Activated CD8-positive, alpha-beta memory T cell treated with anti-CD3 and anti-CD28 coated beads, Interleukin-2, amount 10 ng/mL, durations not matched to agents 7 days and 5 days (primary cell): Measurements from ENCODE around the gene NPPB. TPM values are rescaled to one million over a fixed set of nuclear protein-coding genes. Genes with fewer than 3 reads are reported as not detected.

Source experiments
- ATAC-seq: fragments of 150-1000 bp; cut with Tn5 transposase; one replicate; pipeline ENCODE4 v1.10.0; 2021; ENCODE audit warnings: moderate library complexity
- CTCF ChIA-PET: fragments of 350-600 bp; sonication (Branson Sonifier 250); formaldehyde crosslinking; loops from one replicate; lab custom pipeline; 2021; ENCODE audit warnings: antibody characterized with exemption; lab: Charles Lee
- DNase-seq: peaks from one replicate; pipeline ENCODE4 v3.0.0-alpha.2; 2020
- H3K27ac Mint-ChIP-seq: one replicate; pipeline ENCODE4 v1.8.0; 2021; ENCODE audit warnings: mild to moderate bottlenecking, mixed read lengths
- H3K27me3 Mint-ChIP-seq: one replicate; pipeline ENCODE4 v1.8.0; 2021; ENCODE audit warnings: mixed read lengths
- H3K36me3 Mint-ChIP-seq: one replicate; pipeline ENCODE4 v1.8.0; 2021; ENCODE audit warnings: mild to moderate bottlenecking, mixed read lengths
- H3K4me1 Mint-ChIP-seq: one replicate; pipeline ENCODE4 v1.8.0; 2021; ENCODE audit warnings: mixed read lengths
- H3K4me3 Mint-ChIP-seq: one replicate; pipeline ENCODE4 v1.8.0; 2021; ENCODE audit warnings: mild to moderate bottlenecking, moderate library complexity, mixed read lengths
- H3K9me3 Mint-ChIP-seq: one replicate; pipeline ENCODE4 v1.8.0; 2022; ENCODE audit warnings: low read depth, mixed read lengths
- total RNA-seq, 2 experiments: library from RNA; stranded (reverse); gene quantifications; one replicate each; pipeline ENCODE4 v1.2.3, GENCODE V29; 2021

The NPPB gene
- total RNA-seq, 2 experiments from 2014 or later = not detected

GRCh38 chr1:11831945-11832725, 26.6 kb downstream of the NPPB start:
- H3K4me1 Mint-ChIP-seq = no peaks in the 10 kb centered on the region
- no peaks in the 10 kb centered on the region for H3K9me3 Mint-ChIP-seq
- peaks cover 8% of the 10 kb centered on the region for H3K36me3 Mint-ChIP-seq
- no peak overlapping the region for H3K4me3 Mint-ChIP-seq
- ATAC-seq (no peak), DNase-seq (no peak)
- H3K27ac Mint-ChIP-seq = no peak overlapping the region
- no peaks in the 10 kb centered on the region for H3K27me3 Mint-ChIP-seq
- CTCF ChIA-PET = interaction anchor here (0.7 kb wide), 1 partner anchor 9 kb away, joined by 3 read pairs; no protein-coding TSS in a partner anchor

- no peak overlapping the region for H3K27ac Mint-ChIP-seq
- no peaks in the 10 kb centered on the region for H3K9me3 Mint-ChIP-seq
- H3K4me1 Mint-ChIP-seq = no peaks in the 10 kb centered on the region
- DNase-seq (no peak), ATAC-seq (no peak)
- H3K36me3 Mint-ChIP-seq = peaks cover 6% of the 10 kb centered on the region
- no peaks in the 10 kb centered on the region for H3K27me3 Mint-ChIP-seq
- no peak overlapping the region for H3K4me3 Mint-ChIP-seq
- CTCF ChIA-PET = interaction anchor here (1.1 kb wide), 1 partner anchor 791 kb away, joined by 3 read pairs; no protein-coding TSS in a partner anchor
Observed at GRCh38 chr1:11828511-11828910, 30.2 kb downstream of the NPPB start.

- Mint-ChIP-seq H3K27me3 (no peaks in the 10 kb centered on the region), H3K36me3 (peaks cover 6% of the 10 kb centered on the region), H3K9me3 (no peaks in the 10 kb centered on the region), H3K4me1 (no peaks in the 10 kb centered on the region), H3K4me3 (no peak overlapping the region), H3K27ac (no peak overlapping the region)
- ATAC-seq (no peak), DNase-seq (no peak)
- CTCF ChIA-PET = interaction anchor here (1.4 kb wide), 1 partner anchor 11 kb away, joined by 4 read pairs; no protein-coding TSS in a partner anchor
Observed at GRCh38 chr1:11826946-11827345, 31.8 kb downstream of the NPPB start.

GRCh38 chr1:11825131-11825530, 33.6 kb downstream of the NPPB start:
- Mint-ChIP-seq H3K4me3 (no peak overlapping the region), H3K27ac (no peak overlapping the region), H3K9me3 (no peaks in the 10 kb centered on the region), H3K4me1 (no peaks in the 10 kb centered on the region), H3K36me3 (peaks cover 8% of the 10 kb centered on the region), H3K27me3 (no peaks in the 10 kb centered on the region)
- CTCF ChIA-PET = no interaction called here
- ATAC-seq (no peak), DNase-seq (no peak)

GRCh38 chr1:11823366-11824137, 35.2 kb downstream of the NPPB start:
- Mint-ChIP-seq H3K27ac (no peak overlapping the region), H3K4me1 (no peaks in the 10 kb centered on the region), H3K36me3 (peaks cover 3% of the 10 kb centered on the region), H3K9me3 (no peaks in the 10 kb centered on the region), H3K27me3 (no peaks in the 10 kb centered on the region), H3K4me3 (no peak overlapping the region)
- CTCF ChIA-PET = interaction anchor here (1.0 kb wide), 1 partner anchor 8 kb away, joined by 3 read pairs; no protein-coding TSS in a partner anchor
- DNase-seq = no peak
- ATAC-seq = no peak

GRCh38 chr1:11822091-11822490, 36.7 kb downstream of the NPPB start:
- Mint-ChIP-seq H3K27me3 (no peaks in the 10 kb centered on the region), H3K36me3 (peaks cover 8% of the 10 kb centered on the region), H3K9me3 (no peaks in the 10 kb centered on the region), H3K4me3 (no peak overlapping the region), H3K4me1 (no peaks in the 10 kb centered on the region), H3K27ac (no peak overlapping the region)
- ATAC-seq = no peak
- DNase-seq = no peak
- CTCF ChIA-PET = no interaction called here

- Mint-ChIP-seq H3K27me3 (no peaks in the 10 kb centered on the region), H3K9me3 (no peaks in the 10 kb centered on the region), H3K4me1 (no peaks in the 10 kb centered on the region), H3K36me3 (peaks cover 21% of the 10 kb centered on the region), H3K27ac (no peak overlapping the region), H3K4me3 (no peak overlapping the region)
- DNase-seq (no peak), ATAC-seq (no peak)
- CTCF ChIA-PET = no interaction called here
Observed at GRCh38 chr1:11817192-11817591, 41.6 kb downstream of the NPPB start.

GRCh38 chr1:11813021-11813420, 45.7 kb downstream of the NPPB start:
- Mint-ChIP-seq H3K4me3 (no peak overlapping the region), H3K9me3 (no peaks in the 10 kb centered on the region), H3K27me3 (no peaks in the 10 kb centered on the region), H3K27ac (no peak overlapping the region), H3K36me3 (peaks cover 30% of the 10 kb centered on the region), H3K4me1 (peaks cover 9% of the 10 kb centered on the region)
- no peak for DNase-seq
- no peak for ATAC-seq
- CTCF ChIA-PET = no interaction called here

Other genes starting within 250 kb of the NPPB start
- 1 to 10 TPM; 1.8 to 4.6 TPM for gene FBXO2, start 204.5 kb downstream of the NPPB start, total RNA-seq
- 10 to 100 TPM; 28.6 to 39.9 TPM for gene FBXO44, start 204.1 kb downstream of the NPPB start, total RNA-seq
- gene FBXO6, start 194.7 kb downstream of the NPPB start, total RNA-seq = 10 to 100 TPM; 36.2 to 40.3 TPM
- 10 to 100 TPM; 85.4 to 94.8 TPM for gene MAD2L2, start 177.8 kb downstream of the NPPB start, total RNA-seq
- gene DRAXIN, start 167.2 kb downstream of the NPPB start, total RNA-seq = 1 to 10 TPM; 1.0 to 2.1 TPM
- gene AGTRAP, start 122.8 kb downstream of the NPPB start, total RNA-seq = 10 to 100 TPM; 45.5 to 59.9 TPM
- not detected for gene C1orf167, start 96.8 kb downstream of the NPPB start, total RNA-seq
- gene MTHFR, start 53.0 kb downstream of the NPPB start, total RNA-seq = 10 to 100 TPM; 24.1 to 30.0 TPM
- 10 to 100 TPM; 20.0 to 21.1 TPM for gene CLCN6, start 52.8 kb downstream of the NPPB start, total RNA-seq
- gene NPPA, start 11.2 kb downstream of the NPPB start, total RNA-seq = not detected
- 10 to 100 TPM; 44.2 to 44.6 TPM for gene KIAA2013, start 67.5 kb upstream of the NPPB start, total RNA-seq
- 10 to 100 TPM; 17.6 to 20.8 TPM for gene PLOD1, start 75.8 kb upstream of the NPPB start, total RNA-seq
- 10 to 100 TPM; 57.7 to 67.5 TPM for gene MFN2, start 121.5 kb upstream of the NPPB start, total RNA-seq
- gene MIIP, start 160.6 kb upstream of the NPPB start, total RNA-seq = 10 to 100 TPM; 41.4 to 59.3 TPM
- gene TNFRSF8, start 204.4 kb upstream of the NPPB start, total RNA-seq = 10 to 100 TPM in 1 of 2 experiments, 1 to 10 TPM in 1; 3.8 to 14.8 TPM